Measurements from ENCODE around the gene CNOT1.
"Not testable (repeated sequence)": the region's sequence is repeated elsewhere in the genome, so short reads cannot be mapped to it uniquely, and the experiment has no call there.

Gene CNOT1

GRCh38 chr16:58615280-58615679, 14.3 kb downstream of the CNOT1 start:
- peaks cover 27% of the 10 kb centered on the region; the same call in 1 of the 2 replicates for H3K36me3 ChIP-seq (ENCODE audit: insufficient read depth, low read length)
- H3K4me3 ChIP-seq (ENCODE audit: low read length, poor library complexity, severe bottlenecking) = no peak overlapping the region
- H3K4me2 ChIP-seq (ENCODE audit: low read depth, low read length, poor library complexity, severe bottlenecking) = no peak overlapping the region
- no peaks in the 10 kb centered on the region for H3K4me1 ChIP-seq (ENCODE audit: insufficient read depth, low read length, poor library complexity, severe bottlenecking)
- H3F3A ChIP-seq (ENCODE audit: low read depth) = no peaks in the 10 kb centered on the region
- peaks cover 69% of the 10 kb centered on the region for H3K79me2 ChIP-seq (ENCODE audit: insufficient read depth, low read length)
- no peaks in the 10 kb centered on the region for H3K9me3 ChIP-seq (ENCODE audit: insufficient read depth, low read depth, low read length)
- TF ChIP-seq EZH2phosphoT487 (IDR thresholded peaks at IDR 0.05; ENCODE audit: borderline replicate concordance) (no peak), CTCF (conservative IDR thresholded peaks at IDR 0.05; ENCODE audit: low read length) (no peak)
- peaks cover 60% of the 10 kb centered on the region for H4K20me1 ChIP-seq (ENCODE audit: insufficient read depth, low read length, poor library complexity, severe bottlenecking)
- no peaks in the 10 kb centered on the region for H3K9me2 ChIP-seq (replicated peaks; ENCODE audit: low read depth, low read length)
- H3K27me3 ChIP-seq (ENCODE audit: insufficient read depth, low read length, poor library complexity, severe bottlenecking) = no peaks in the 10 kb centered on the region
- H2AFZ ChIP-seq (ENCODE audit: low read length) = no peak overlapping the region
- H3K9ac ChIP-seq (ENCODE audit: low read depth, low read length, poor library complexity, severe bottlenecking) = no peak overlapping the region

DNA sequence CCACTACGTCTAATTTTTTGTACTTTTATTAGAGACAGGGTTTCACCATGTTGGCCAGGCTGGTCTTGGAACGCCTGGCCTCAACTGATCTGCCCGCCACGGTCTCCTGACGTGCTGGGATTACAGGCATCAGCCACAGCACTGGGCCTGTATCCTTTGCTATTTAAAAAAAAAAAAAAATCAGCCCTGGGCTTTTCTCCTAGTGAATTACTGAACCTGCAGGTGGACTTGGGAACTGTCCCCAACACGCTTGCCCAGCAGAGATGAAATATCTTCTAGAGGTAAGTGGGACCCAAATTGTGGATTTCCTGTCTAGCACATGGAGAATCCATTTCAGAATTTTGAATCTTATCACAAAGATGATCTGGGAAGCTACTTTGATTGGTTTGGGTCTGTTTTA, 14.8 kb downstream of the CNOT1 start:
- Histone ChIP-seq H3K4me1 (ENCODE audit: insufficient read depth, low read length, poor library complexity, severe bottlenecking) (no peaks in the 10 kb centered on the region), H3K4me2 (ENCODE audit: low read depth, low read length, poor library complexity, severe bottlenecking) (no peak overlapping the region), H2AFZ (ENCODE audit: low read length) (no peak overlapping the region), H3K4me3 (ENCODE audit: low read length, poor library complexity, severe bottlenecking) (no peak overlapping the region), H3K9me2 (replicated peaks; ENCODE audit: low read depth, low read length) (no peaks in the 10 kb centered on the region), H3K9me3 (ENCODE audit: insufficient read depth, low read depth, low read length) (no peaks in the 10 kb centered on the region), H3K36me3 (ENCODE audit: insufficient read depth, low read length) (peaks cover 22% of the 10 kb centered on the region; the same call in 1 of the 2 replicates), H3F3A (ENCODE audit: low read depth) (no peaks in the 10 kb centered on the region), H3K79me2 (ENCODE audit: insufficient read depth, low read length) (peaks cover 69% of the 10 kb centered on the region), H3K27me3 (ENCODE audit: insufficient read depth, low read length, poor library complexity, severe bottlenecking) (no peaks in the 10 kb centered on the region), H4K20me1 (ENCODE audit: insufficient read depth, low read length, poor library complexity, severe bottlenecking) (peaks cover 60% of the 10 kb centered on the region), H3K9ac (ENCODE audit: low read depth, low read length, poor library complexity, severe bottlenecking) (no peak overlapping the region)
- no peak for TF ChIP-seq CTCF (conservative IDR thresholded peaks at IDR 0.05; ENCODE audit: low read length)
- no peak for TF ChIP-seq EZH2phosphoT487 (IDR thresholded peaks at IDR 0.05; ENCODE audit: borderline replicate concordance)

DNA sequence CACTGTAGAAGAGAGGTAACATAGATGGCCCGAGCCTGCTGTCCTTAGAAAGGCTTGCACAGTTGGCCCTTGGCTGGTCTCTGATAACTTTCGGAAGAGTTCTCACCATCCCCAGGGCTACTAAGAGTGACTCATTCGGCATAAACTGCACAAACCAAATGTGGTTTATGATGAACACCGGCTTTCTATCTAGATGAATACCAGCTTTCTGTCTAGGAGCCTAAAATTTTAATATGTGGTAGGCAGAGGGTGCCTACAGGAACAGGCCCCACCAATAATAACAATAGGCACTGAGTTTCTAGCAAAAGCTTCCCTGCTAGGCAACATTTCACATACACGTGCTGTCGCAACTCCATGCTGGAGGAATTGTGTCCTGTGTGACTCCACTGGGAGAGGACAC, 15.4 kb downstream of the CNOT1 start:
- H3K4me2 ChIP-seq (ENCODE audit: low read depth, low read length, poor library complexity, severe bottlenecking) = no peak overlapping the region
- peaks cover 69% of the 10 kb centered on the region for H3K79me2 ChIP-seq (ENCODE audit: insufficient read depth, low read length)
- H3K9ac ChIP-seq (ENCODE audit: low read depth, low read length, poor library complexity, severe bottlenecking) = no peak overlapping the region
- TF ChIP-seq EZH2phosphoT487 (IDR thresholded peaks at IDR 0.05; ENCODE audit: borderline replicate concordance) (no peak), CTCF (conservative IDR thresholded peaks at IDR 0.05; ENCODE audit: low read length) (no peak)
- H2AFZ ChIP-seq (ENCODE audit: low read length) = no peak overlapping the region
- H3K9me2 ChIP-seq (replicated peaks; ENCODE audit: low read depth, low read length) = no peaks in the 10 kb centered on the region
- peaks cover 61% of the 10 kb centered on the region for H4K20me1 ChIP-seq (ENCODE audit: insufficient read depth, low read length, poor library complexity, severe bottlenecking)
- no peaks in the 10 kb centered on the region for H3K9me3 ChIP-seq (ENCODE audit: insufficient read depth, low read depth, low read length)
- no peaks in the 10 kb centered on the region for H3K4me1 ChIP-seq (ENCODE audit: insufficient read depth, low read length, poor library complexity, severe bottlenecking)
- H3K27me3 ChIP-seq (ENCODE audit: insufficient read depth, low read length, poor library complexity, severe bottlenecking) = no peaks in the 10 kb centered on the region
- peaks cover 17% of the 10 kb centered on the region; the same call in 1 of the 2 replicates for H3K36me3 ChIP-seq (ENCODE audit: insufficient read depth, low read length)
- no peaks in the 10 kb centered on the region for H3F3A ChIP-seq (ENCODE audit: low read depth)
- no peak overlapping the region for H3K4me3 ChIP-seq (ENCODE audit: low read length, poor library complexity, severe bottlenecking)

- H4K20me1 ChIP-seq (ENCODE audit: insufficient read depth, low read length, poor library complexity, severe bottlenecking) = peaks cover 59% of the 10 kb centered on the region
- not testable (repeated sequence) for H3K9ac ChIP-seq (ENCODE audit: low read depth, low read length, poor library complexity, severe bottlenecking); H2AFZ ChIP-seq (ENCODE audit: low read length); H3K4me1 ChIP-seq (ENCODE audit: insufficient read depth, low read length, poor library complexity, severe bottlenecking); H3K9me2 ChIP-seq (replicated peaks; ENCODE audit: low read depth, low read length); H3F3A ChIP-seq (ENCODE audit: low read depth); H3K36me3 ChIP-seq (ENCODE audit: insufficient read depth, low read length); H3K27me3 ChIP-seq (ENCODE audit: insufficient read depth, low read length, poor library complexity, severe bottlenecking); H3K4me3 ChIP-seq (ENCODE audit: low read length, poor library complexity, severe bottlenecking); H3K4me2 ChIP-seq (ENCODE audit: low read depth, low read length, poor library complexity, severe bottlenecking); H3K9me3 ChIP-seq (ENCODE audit: insufficient read depth, low read depth, low read length)
- peaks cover 69% of the 10 kb centered on the region for H3K79me2 ChIP-seq (ENCODE audit: insufficient read depth, low read length)
Observed at GRCh38 chr16:58612965-58613364, 16.7 kb downstream of the CNOT1 start.

Measured in Loucy (cell line).